A549 (cell line): ENCODE measurements around the gene CHIT1.

Experiments
- BCL3 ChIP-seq: fragments of >200 bp; sonication (Bioruptor Twin); formaldehyde crosslinking; IDR thresholded peaks from 3 replicates; pipeline ENCODE4 v1.6.1; 2016
- BHLHE40 ChIP-seq: IDR thresholded peaks from 2 replicates; pipeline ENCODE4 v1.6.1; 2012; ENCODE audit warnings: low read depth, low read length, inconsistent platforms
- CHD2 ChIP-seq: fragments of 150-350 bp; IDR thresholded peaks from 2 replicates; pipeline ENCODE4 v1.6.1; 2014; ENCODE audit warnings: low read length; ENCODE audit not compliant: partially characterized antibody
- CTCF ChIP-seq: fragments of >200 bp; sonication (Bioruptor Twin); formaldehyde crosslinking; IDR thresholded peaks from 3 replicates; pipeline ENCODE4 v1.5.1; 2016
- EP300 ChIP-seq, 2 experiments: fragments of >200 bp; sonication (Bioruptor Twin); formaldehyde crosslinking; IDR thresholded peaks; 2 replicates in 1 of 2; 3 replicates in 1 of 2; pipeline ENCODE4 v1.6.1; 2016 to 2017
- HEYL ChIP-seq: fragments of 250-450 bp; sonication (Bioruptor Pico); IDR thresholded peaks from 2 replicates; pipeline ENCODE4 v1.8.0; 2021; ENCODE audit warnings: mild to moderate bottlenecking, moderate library complexity
- JUN ChIP-seq, 2 experiments: fragments of >200 bp; sonication (Bioruptor Twin); formaldehyde crosslinking; IDR thresholded peaks; 2 replicates in 1 of 2; 3 replicates in 1 of 2; pipeline ENCODE4 v1.6.1; 2016 to 2017
- KDM1A ChIP-seq: fragments of 200-600 bp; sonication (generic); IDR thresholded peaks from 2 replicates; pipeline ENCODE4 v1.6.1; 2016; ENCODE audit warnings: low read depth, mild to moderate bottlenecking
- KDM5A ChIP-seq: fragments of 200-600 bp; sonication (generic); IDR thresholded peaks from 2 replicates; pipeline ENCODE4 v1.6.1; 2016; ENCODE audit warnings: antibody characterized with exemption, mild to moderate bottlenecking
- MAX ChIP-seq: IDR thresholded peaks from 2 replicates; pipeline ENCODE4 v1.6.1; 2012
- NFE2L2 ChIP-seq: fragments of 150-350 bp; conservative IDR thresholded peaks from 2 replicates; pipeline ENCODE4 v1.6.1; 2014; ENCODE audit warnings: low read length
- POLR2A ChIP-seq: IDR thresholded peaks from 2 replicates; pipeline ENCODE4 v1.6.1; 2012; ENCODE audit warnings: mild to moderate bottlenecking, low read length
- RAD21 ChIP-seq, 2 experiments: fragments of >200 bp in 1 of 2; sonication (Bioruptor Twin) in 1 of 2; formaldehyde crosslinking in 1 of 2; IDR thresholded peaks in 1 of 2; conservative IDR thresholded peaks in 1 of 2; 2 replicates in 1 of 2; 3 replicates in 1 of 2; pipeline ENCODE4 v1.6.1; 2012 to 2018; ENCODE audit warnings: inconsistent platforms in 1 of 2
- RFX5 ChIP-seq: fragments of 450-650 bp; IDR thresholded peaks from 2 replicates; pipeline ENCODE4 v1.7.1; 2014; ENCODE audit warnings: antibody characterized with exemption, mild to moderate bottlenecking, moderate library complexity

GRCh38 chr1:203173011-203173555 lies 56.4 kb downstream of the CHIT1 start:
- TF ChIP-seq EP300 (IDR thresholded peaks at IDR 0.05) (no peak), POLR2A (no peak), CHD2 (no peak), CTCF (no peak), MAX (no peak), KDM5A (no peak), HEYL (CRISPR knock-in tag) (no peak), BHLHE40 (no peak), RFX5 (no peak), BCL3 (no peak), KDM1A (no peak), JUN (IDR thresholded peaks at IDR 0.05) (no peak), NFE2L2 (no peak), RAD21 (conservative IDR thresholded peaks at IDR 0.05 in 1 of 2, IDR thresholded peaks at IDR 0.05 in 1 of 2) (no peak)
